ENCODE data around the gene S100A2. TPM values are rescaled to one million over a fixed set of nuclear protein-coding genes. Genes with fewer than 3 reads are reported as not detected.

S100A2 gene
- total RNA-seq, 1 donor: 1.8 TPM

DNA sequence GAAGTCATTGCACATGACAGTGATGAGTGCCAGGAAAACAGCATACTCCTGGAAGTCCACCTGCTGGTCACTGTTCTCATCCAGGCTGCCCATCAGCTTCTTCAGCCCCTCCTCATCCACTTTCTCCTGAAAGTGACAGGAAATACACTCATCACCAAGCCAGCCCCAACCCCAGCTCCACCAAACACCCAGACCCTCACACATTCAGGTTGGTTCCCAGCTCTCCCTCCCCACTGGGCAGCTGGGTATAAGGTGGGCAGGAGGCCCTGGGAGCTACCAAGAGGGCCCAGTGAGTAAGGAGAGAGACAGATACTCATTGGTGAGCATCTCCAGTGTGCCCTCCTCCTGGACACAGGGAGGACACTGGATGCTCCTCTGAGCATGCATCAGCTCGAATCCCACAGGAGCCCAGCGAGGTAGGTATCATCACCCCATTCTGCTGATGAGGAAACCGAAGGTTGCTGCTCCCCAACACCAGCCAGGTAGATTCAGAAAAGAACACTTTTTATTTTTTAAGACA, 4.1 kb downstream of the S100A2 start:
- no peak for DNase-seq (ENCODE audit: insufficient read length, low spot score, missing footprints)
- no peak overlapping the region for H2AFZ ChIP-seq (ENCODE audit: low read length)
- no peaks in the 10 kb centered on the region for H3K27me3 ChIP-seq (ENCODE audit: insufficient read depth, low read length)
- H3K4me3 ChIP-seq (ENCODE audit: insufficient read depth, low read length): no peak overlapping the region
- no peaks in the 10 kb centered on the region for H3K79me2 ChIP-seq (ENCODE audit: insufficient read depth, low read length)
- no peaks in the 10 kb centered on the region for H3K9me3 ChIP-seq (ENCODE audit: low read depth, low read length)
- peaks cover 14% of the 10 kb centered on the region for H3K4me1 ChIP-seq (ENCODE audit: insufficient read depth, low read length)
- H3K27ac ChIP-seq (ENCODE audit: low read depth, low read length): no peak overlapping the region
- H3K36me3 ChIP-seq (ENCODE audit: insufficient read depth, low read length): no peaks in the 10 kb centered on the region
- TF ChIP-seq, protein P1, sequence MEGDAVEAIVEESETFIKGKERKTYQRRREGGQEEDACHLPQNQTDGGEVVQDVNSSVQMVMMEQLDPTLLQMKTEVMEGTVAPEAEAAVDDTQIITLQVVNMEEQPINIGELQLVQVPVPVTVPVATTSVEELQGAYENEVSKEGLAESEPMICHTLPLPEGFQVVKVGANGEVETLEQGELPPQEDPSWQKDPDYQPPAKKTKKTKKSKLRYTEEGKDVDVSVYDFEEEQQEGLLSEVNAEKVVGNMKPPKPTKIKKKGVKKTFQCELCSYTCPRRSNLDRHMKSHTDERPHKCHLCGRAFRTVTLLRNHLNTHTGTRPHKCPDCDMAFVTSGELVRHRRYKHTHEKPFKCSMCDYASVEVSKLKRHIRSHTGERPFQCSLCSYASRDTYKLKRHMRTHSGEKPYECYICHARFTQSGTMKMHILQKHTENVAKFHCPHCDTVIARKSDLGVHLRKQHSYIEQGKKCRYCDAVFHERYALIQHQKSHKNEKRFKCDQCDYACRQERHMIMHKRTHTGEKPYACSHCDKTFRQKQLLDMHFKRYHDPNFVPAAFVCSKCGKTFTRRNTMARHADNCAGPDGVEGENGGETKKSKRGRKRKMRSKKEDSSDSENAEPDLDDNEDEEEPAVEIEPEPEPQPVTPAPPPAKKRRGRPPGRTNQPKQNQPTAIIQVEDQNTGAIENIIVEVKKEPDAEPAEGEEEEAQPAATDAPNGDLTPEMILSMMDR (IDR thresholded peaks at IDR 0.05; ENCODE audit: extremely low read depth, low read depth, low read length): no peak
- H3K4me2 ChIP-seq (ENCODE audit: insufficient read depth, low read length): no peak overlapping the region
- no peaks in the 10 kb centered on the region for H4K20me1 ChIP-seq (ENCODE audit: insufficient read depth, low read length)

DNA sequence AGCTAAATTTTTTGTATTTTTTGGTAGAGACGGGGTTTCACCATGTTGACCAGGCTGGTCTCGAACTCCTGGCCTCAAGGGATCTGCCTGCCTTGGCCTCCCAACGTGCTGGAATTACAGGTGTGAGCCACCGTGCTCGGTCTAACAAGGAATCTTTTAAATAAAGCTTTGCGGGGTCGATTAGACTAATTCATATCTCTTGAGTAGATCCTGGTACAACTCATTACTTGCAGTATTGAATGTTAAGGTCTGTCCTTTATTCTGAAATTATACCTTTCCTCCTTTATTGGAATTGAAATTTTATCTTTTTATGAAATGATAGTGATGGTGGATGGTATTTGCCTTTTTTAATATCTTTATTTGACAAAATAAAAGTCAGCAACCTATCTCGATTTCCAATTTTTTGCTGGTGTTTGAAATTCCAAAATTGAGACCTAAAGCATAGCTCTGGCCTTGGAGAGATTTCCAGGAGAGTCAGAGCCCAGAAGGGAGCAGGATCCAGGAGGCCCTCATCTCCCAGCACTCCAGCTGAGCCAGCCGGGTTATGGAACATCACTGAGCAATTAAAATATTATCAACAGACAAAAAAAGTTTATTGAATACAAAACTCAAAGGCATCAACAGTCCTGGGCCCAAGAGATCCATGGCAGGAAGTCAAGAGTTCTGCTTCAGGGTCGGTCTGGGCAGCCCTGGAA, 4.7 kb downstream of the S100A2 start:
- Histone ChIP-seq H4K20me1 (ENCODE audit: insufficient read depth, low read length) (no peaks in the 10 kb centered on the region), H3K79me2 (ENCODE audit: insufficient read depth, low read length) (no peaks in the 10 kb centered on the region), H3K4me1 (ENCODE audit: insufficient read depth, low read length) (peaks cover 8% of the 10 kb centered on the region), H2AFZ (ENCODE audit: low read length) (no peak overlapping the region), H3K4me2 (ENCODE audit: insufficient read depth, low read length) (no peak overlapping the region), H3K4me3 (ENCODE audit: insufficient read depth, low read length) (no peak overlapping the region), H3K27me3 (ENCODE audit: insufficient read depth, low read length) (no peaks in the 10 kb centered on the region), H3K36me3 (ENCODE audit: insufficient read depth, low read length) (no peaks in the 10 kb centered on the region), H3K9me3 (ENCODE audit: low read depth, low read length) (no peaks in the 10 kb centered on the region), H3K27ac (ENCODE audit: low read depth, low read length) (no peak overlapping the region)
- TF ChIP-seq, protein P1 (IDR thresholded peaks at IDR 0.05; ENCODE audit: extremely low read depth, low read depth, low read length): no peak
- no peak for DNase-seq (ENCODE audit: insufficient read length, low spot score, missing footprints)

DNA sequence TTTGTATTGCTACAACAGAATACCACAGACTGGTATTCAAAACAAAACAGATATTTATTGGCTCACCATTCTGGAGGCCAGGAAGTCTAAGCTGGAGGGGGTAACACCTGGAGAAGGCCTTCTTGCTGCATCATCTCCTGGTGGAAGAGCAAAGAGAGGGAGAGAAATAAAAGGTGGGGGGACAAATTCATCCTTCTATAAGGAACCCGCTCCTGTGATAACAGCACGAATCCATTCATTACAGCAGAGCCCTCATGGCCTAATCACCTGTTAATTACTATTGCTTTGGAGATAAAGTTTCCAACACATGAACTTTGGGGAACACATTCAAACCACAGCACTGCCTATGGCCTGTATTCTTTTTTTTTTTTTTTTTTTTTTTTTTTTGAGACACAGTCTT, 5.4 kb downstream of the S100A2 start:
- Histone ChIP-seq H3K9me3 (ENCODE audit: low read depth, low read length) (no peaks in the 10 kb centered on the region), H3K4me2 (ENCODE audit: insufficient read depth, low read length) (no peak overlapping the region), H3K4me1 (ENCODE audit: insufficient read depth, low read length) (peaks cover 1% of the 10 kb centered on the region), H3K36me3 (ENCODE audit: insufficient read depth, low read length) (no peaks in the 10 kb centered on the region), H4K20me1 (ENCODE audit: insufficient read depth, low read length) (no peaks in the 10 kb centered on the region), H3K27ac (ENCODE audit: low read depth, low read length) (no peak overlapping the region), H3K79me2 (ENCODE audit: insufficient read depth, low read length) (no peaks in the 10 kb centered on the region), H2AFZ (ENCODE audit: low read length) (no peak overlapping the region), H3K27me3 (ENCODE audit: insufficient read depth, low read length) (no peaks in the 10 kb centered on the region), H3K4me3 (ENCODE audit: insufficient read depth, low read length) (no peak overlapping the region)
- no peak for DNase-seq (ENCODE audit: insufficient read length, low spot score, missing footprints)
- TF ChIP-seq, protein P1 (IDR thresholded peaks at IDR 0.05; ENCODE audit: extremely low read depth, low read depth, low read length): no peak

DNA sequence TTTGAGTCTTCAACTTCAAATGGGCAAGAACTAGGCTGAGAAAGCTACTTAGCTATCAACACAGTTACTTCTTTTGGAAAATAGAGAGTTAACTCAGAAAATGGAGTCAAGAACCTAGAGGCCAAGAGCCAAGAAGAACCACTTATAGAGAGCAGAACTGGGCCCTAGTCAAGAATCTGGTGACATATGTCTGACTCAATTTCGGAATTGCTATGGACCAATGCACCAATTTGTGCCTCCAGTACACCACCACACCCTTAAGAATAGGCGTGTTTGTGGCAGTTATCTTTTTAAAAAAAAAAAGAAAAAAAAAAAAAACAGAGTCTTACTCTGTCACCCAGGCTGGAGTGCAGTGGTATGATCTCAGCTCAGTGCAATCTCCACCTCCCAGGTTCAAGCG, 7.8 kb downstream of the S100A2 start:
- no peak overlapping the region for H2AFZ ChIP-seq (ENCODE audit: low read length)
- TF ChIP-seq, protein P1 (IDR thresholded peaks at IDR 0.05; ENCODE audit: extremely low read depth, low read depth, low read length): no peak
- H3K36me3 ChIP-seq (ENCODE audit: insufficient read depth, low read length): no peaks in the 10 kb centered on the region
- H3K27ac ChIP-seq (ENCODE audit: low read depth, low read length): no peak overlapping the region
- no peaks in the 10 kb centered on the region for H3K79me2 ChIP-seq (ENCODE audit: insufficient read depth, low read length)
- H3K27me3 ChIP-seq (ENCODE audit: insufficient read depth, low read length): no peaks in the 10 kb centered on the region
- no peak for DNase-seq (ENCODE audit: insufficient read length, low spot score, missing footprints)
- H3K9me3 ChIP-seq (ENCODE audit: low read depth, low read length): no peaks in the 10 kb centered on the region
- no peaks in the 10 kb centered on the region for H4K20me1 ChIP-seq (ENCODE audit: insufficient read depth, low read length)
- peaks cover 7% of the 10 kb centered on the region for H3K4me1 ChIP-seq (ENCODE audit: insufficient read depth, low read length)
- H3K4me2 ChIP-seq (ENCODE audit: insufficient read depth, low read length): no peak overlapping the region
- H3K4me3 ChIP-seq (ENCODE audit: insufficient read depth, low read length): no peak overlapping the region
